LNCaP clone FGC (cell line): ENCODE data around the gene DNAJB7.

Experiments
- DNase-seq: peaks from one replicate; pipeline ENCODE4 v3.0.0-alpha.2; 2011; ENCODE audit warnings: low read depth
- H3K4me3 ChIP-seq: 2 replicates; pipeline ENCODE4 v1.5.1; 2011; ENCODE audit warnings: mild to moderate bottlenecking, low read depth, low read length, control low read depth
- TF ChIP-seq, protein P1 (sequence below): IDR thresholded peaks from 2 replicates; pipeline ENCODE4 v1.5.1; 2012; ENCODE audit warnings: mild to moderate bottlenecking; ENCODE audit not compliant: control insufficient read depth, insufficient read depth; ENCODE audit errors: extremely low read depth

The DNAJB7 gene

DNA sequence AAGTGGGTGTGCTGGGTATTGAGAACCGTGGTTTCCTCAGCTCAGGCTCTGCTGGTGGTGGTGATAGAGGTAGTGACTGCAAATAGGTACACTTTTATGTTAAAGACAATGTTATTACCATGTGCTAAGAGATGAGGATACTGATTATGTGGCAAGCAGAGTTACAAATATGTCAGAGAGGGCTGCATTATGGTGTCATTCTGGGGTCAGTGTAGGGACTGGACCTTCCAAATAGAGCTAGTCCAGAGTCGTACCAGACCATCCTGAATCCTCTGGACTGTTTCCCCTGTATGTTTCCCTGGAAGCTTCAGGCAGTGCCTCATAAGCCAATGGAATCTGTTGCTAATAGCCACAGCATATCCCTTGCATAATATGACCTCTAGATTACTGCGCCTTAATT lies at the start of gene DNAJB7:
DNAJB7 (minus strand) TSS at position 101 of the 400 bp plus-strand sequence. CDS start 119 bp downstream, outside the sequence.
- DNase-seq = no peak
- H3K4me3 ChIP-seq = no peak within 1 kb of the TSS
- TF ChIP-seq, protein P1, sequence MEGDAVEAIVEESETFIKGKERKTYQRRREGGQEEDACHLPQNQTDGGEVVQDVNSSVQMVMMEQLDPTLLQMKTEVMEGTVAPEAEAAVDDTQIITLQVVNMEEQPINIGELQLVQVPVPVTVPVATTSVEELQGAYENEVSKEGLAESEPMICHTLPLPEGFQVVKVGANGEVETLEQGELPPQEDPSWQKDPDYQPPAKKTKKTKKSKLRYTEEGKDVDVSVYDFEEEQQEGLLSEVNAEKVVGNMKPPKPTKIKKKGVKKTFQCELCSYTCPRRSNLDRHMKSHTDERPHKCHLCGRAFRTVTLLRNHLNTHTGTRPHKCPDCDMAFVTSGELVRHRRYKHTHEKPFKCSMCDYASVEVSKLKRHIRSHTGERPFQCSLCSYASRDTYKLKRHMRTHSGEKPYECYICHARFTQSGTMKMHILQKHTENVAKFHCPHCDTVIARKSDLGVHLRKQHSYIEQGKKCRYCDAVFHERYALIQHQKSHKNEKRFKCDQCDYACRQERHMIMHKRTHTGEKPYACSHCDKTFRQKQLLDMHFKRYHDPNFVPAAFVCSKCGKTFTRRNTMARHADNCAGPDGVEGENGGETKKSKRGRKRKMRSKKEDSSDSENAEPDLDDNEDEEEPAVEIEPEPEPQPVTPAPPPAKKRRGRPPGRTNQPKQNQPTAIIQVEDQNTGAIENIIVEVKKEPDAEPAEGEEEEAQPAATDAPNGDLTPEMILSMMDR = no peak

GRCh38 chr22:40908895-40909294 lies 47.0 kb upstream of the DNAJB7 start:
- no peak for DNase-seq
- TF ChIP-seq, protein P1 = no peak
- H3K4me3 ChIP-seq = no peak overlapping the region

DNA sequence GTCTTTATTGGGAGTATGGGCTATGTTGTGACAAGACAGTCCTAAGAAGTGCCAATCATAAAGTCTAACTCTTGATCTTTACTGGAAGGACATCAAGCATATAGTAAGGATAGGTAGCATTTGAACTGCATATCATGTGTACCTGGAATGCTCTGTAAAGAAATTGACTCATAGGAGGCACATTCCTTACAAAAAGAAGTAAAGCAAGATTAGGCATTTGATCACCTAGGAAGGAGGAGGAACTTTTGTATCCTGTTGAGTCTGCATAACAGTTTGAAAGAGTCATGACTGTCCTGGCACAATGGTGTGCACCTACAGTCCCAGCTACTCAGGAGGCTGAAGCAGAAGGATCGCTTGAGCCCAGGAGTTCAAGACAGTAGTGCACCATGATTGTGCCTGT lies 42.2 kb upstream of the DNAJB7 start:
- TF ChIP-seq, protein P1 = no peak
- DNase-seq = no peak
- no peak overlapping the region for H3K4me3 ChIP-seq

- DNase-seq = no peak
- no peak overlapping the region for H3K4me3 ChIP-seq
- TF ChIP-seq, protein P1 = peak; percentile 58
Observed at GRCh38 chr22:40898850-40899357, 37.0 kb upstream of the DNAJB7 start.

DNA sequence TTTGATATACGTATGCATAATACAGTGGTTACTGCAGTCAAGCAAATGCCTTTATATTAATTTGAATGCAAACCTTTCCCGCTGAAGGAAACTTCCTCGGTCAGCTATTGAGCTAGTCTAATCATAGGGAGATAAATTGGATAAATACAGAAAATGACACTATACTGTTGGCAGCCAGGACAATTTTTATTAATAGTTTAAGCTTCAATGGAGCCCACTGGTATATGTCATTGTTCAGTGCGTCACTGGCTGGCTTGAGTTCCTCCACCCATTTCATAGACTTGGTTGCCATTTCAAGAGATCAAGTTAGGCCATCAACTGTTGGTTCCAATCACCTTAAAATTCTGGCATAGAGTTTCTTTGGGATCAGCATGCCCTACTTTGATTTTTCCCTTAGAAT lies 32.5 kb upstream of the DNAJB7 start:
- no peak overlapping the region for H3K4me3 ChIP-seq
- no peak for DNase-seq
- TF ChIP-seq, protein P1 = no peak

DNA sequence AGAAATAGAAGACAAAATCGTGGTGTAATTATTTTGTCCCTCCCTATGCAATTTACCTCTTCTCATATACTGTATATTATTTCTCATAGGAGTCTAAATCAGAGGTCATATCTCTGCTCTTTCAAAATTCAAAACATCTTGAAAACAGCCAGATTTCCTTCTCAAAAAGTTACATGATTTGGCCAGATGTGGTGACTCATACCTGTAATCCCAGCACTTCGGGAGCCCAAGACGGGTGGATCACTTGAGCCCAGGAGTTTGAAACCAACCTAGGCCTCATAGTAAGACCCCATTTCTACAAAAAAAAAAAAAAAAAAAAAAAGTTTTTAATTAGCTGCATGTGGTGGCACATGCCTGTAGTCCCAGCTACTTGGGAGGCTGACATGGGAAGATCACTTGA lies 29.0 kb upstream of the DNAJB7 start:
- DNase-seq = no peak
- TF ChIP-seq, protein P1 = no peak
- no peak overlapping the region for H3K4me3 ChIP-seq

DNA sequence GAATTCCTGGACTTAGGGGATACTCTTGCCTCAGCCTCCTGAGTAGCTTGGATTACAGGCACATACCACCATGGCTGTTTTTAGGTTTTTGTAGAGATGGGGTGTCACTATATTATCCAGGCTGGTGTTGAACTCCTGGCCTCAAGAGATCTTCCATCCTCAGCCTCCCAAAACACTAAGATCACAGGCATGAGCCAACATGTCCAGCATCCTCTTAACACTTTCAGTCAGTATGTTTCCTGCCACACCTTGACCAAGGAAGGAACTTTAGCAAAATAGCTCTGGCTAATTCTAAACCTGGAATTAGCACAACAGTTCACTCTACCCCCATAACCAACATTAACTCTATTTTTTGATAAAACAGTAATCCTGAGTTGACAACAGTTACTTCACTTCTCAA lies 27.2 kb upstream of the DNAJB7 start:
- TF ChIP-seq, protein P1 = no peak
- H3K4me3 ChIP-seq = no peak overlapping the region
- no peak for DNase-seq
